K562 (cell line): ENCODE data around the gene SLC35F4. TPM values are rescaled to one million over a fixed set of nuclear protein-coding genes. Genes with fewer than 3 reads are reported as not detected.

Experiments used
- ATAC-seq: fragments of 200-7000 bp; cut with Tn5 transposase; 3 replicates; pipeline ENCODE4 v1.9.1; 2020; ENCODE audit warnings: moderate library complexity
- BruUV-seq: library from RNA; stranded (reverse); fragments of 400-500 nt; replicated peaks from 2 replicates; lab custom pipeline; 2021; lab: Mats Ljungman, UMichigan
- CTCF ChIA-PET: fragments of 300-600 bp; formaldehyde crosslinking; extraction: SDS; loops from one replicate; lab custom pipeline; 2021; ENCODE audit warnings: low intra/inter-chr PET ratio; lab: Yijun Ruan, JAX
- POLR2A ChIA-PET: fragments of 300-600, 350-650 bp; sonication (Branson Sonifier 250); formaldehyde crosslinking; extraction: SDS; loops from one replicate; lab custom pipeline; 2021; ENCODE audit warnings: antibody characterized with exemption, inconsistent platforms; lab: Yijun Ruan, JAX
- DNase-seq, 4 experiments: peaks; one replicate each; pipeline versions ENCODE4 v3.0.0 to v3.0.0-alpha.2; 2011 to 2018; ENCODE audit warnings: low spot score in 3 of 4, mixed read lengths in 3 of 4; ENCODE audit errors: extremely low read depth in 1 of 4
- FAIRE-seq: peaks from 2 replicates; lab custom pipeline; 2011; peaks lifted over from hg19 to GRCh38; lab: Jason Lieb, UNC
- H2AFZ ChIP-seq: 2 replicates; pipeline ENCODE4 v1.6.0; 2011; ENCODE audit warnings: low read depth, low read length, control low read depth, inconsistent platforms
- H3K27ac ChIP-seq: fragments of 200-600 bp; 3 replicates; pipeline ENCODE4 v1.8.0; 2011; ENCODE audit warnings: low read depth, mild to moderate bottlenecking, control low read depth, inconsistent platforms, low read length, moderate library complexity, mixed read lengths; ENCODE audit errors: extremely low read depth
- H3K27me3 ChIP-seq, 2 experiments: fragments of 300-600 bp in 1 of 2; 2 replicates in 1 of 2; 3 replicates in 1 of 2; pipeline versions ENCODE4 v1.6.0 to v1.8.0; 2011; ENCODE audit warnings: inconsistent platforms in 2 of 2, low read length in 2 of 2, mild to moderate bottlenecking in 1 of 2, mixed read lengths in 1 of 2, moderate library complexity in 1 of 2; ENCODE audit not compliant: control insufficient read depth in 2 of 2, insufficient read depth in 2 of 2
- H3K36me3 ChIP-seq: fragments of 300-600 bp; 3 replicates; pipeline ENCODE4 v1.8.0; 2011; ENCODE audit warnings: mild to moderate bottlenecking, low read length, inconsistent platforms; ENCODE audit not compliant: control insufficient read depth, insufficient read depth
- H3K4me1 ChIP-seq, 2 experiments: fragments of 200-600 bp in 1 of 2; replicated peaks in 1 of 2; 2 replicates in 1 of 2; 3 replicates in 1 of 2; pipeline versions ENCODE4 v1.5.1 to v1.8.0; 2011; ENCODE audit warnings: inconsistent platforms in 2 of 2, low read length in 2 of 2, mild to moderate bottlenecking in 1 of 2, mixed read lengths in 1 of 2, moderate library complexity in 1 of 2; ENCODE audit not compliant: control insufficient read depth in 2 of 2, insufficient read depth in 2 of 2
- H3K4me2 ChIP-seq: 2 replicates; pipeline ENCODE4 v1.6.1; 2011; ENCODE audit warnings: low read length, control low read depth, inconsistent platforms, mixed read lengths; ENCODE audit not compliant: insufficient read depth
- H3K4me3 ChIP-seq: fragments of 200-600 bp; sonication (generic), shearing (Covaris generic); 2 replicates; pipeline ENCODE4 v1.5.1; 2016; ENCODE audit warnings: control low read depth, inconsistent platforms
- H3K79me2 ChIP-seq: fragments of 200-600 bp; 3 replicates; pipeline ENCODE4 v1.8.0; 2011; ENCODE audit warnings: low read length, inconsistent platforms; ENCODE audit not compliant: control insufficient read depth, insufficient read depth
- H3K9ac ChIP-seq, 2 experiments: 2 replicates each; pipeline versions ENCODE4 v1.6.0 to v1.6.1; 2011; ENCODE audit warnings: low read depth in 2 of 2, low read length in 2 of 2, control low read depth in 1 of 2, inconsistent platforms in 1 of 2, mild to moderate bottlenecking in 1 of 2, mixed read lengths in 1 of 2; ENCODE audit not compliant: insufficient read depth in 1 of 2
- H3K9me1 ChIP-seq: one replicate; pipeline ENCODE4 v1.6.0; 2011; ENCODE audit warnings: inconsistent platforms, mild to moderate bottlenecking, low read length, moderate library complexity; ENCODE audit not compliant: control insufficient read depth, insufficient read depth
- H3K9me3 ChIP-seq: replicated peaks from 2 replicates; pipeline ENCODE4 v1.5.1; 2011; ENCODE audit warnings: low read depth, low read length, inconsistent platforms; ENCODE audit not compliant: control insufficient read depth, insufficient read depth
- H4K20me1 ChIP-seq: replicated peaks from 2 replicates; pipeline ENCODE4 v1.6.1; 2011; ENCODE audit warnings: low read length, inconsistent platforms, mixed read lengths; ENCODE audit not compliant: control insufficient read depth, insufficient read depth
- CBFA2T3 ChIP-seq: fragments of 450-650 bp; IDR thresholded peaks from 2 replicates; pipeline ENCODE4 v1.6.1; 2017
- ESRRB ChIP-seq: fragments of 250-450 bp; sonication (Bioruptor Pico); IDR thresholded peaks from 2 replicates; pipeline ENCODE4 v1.5.0; 2020; ENCODE audit warnings: mild to moderate bottlenecking, moderate library complexity, borderline replicate concordance
- ZNF717 ChIP-seq: fragments of 250-450 bp; sonication (Bioruptor Pico); IDR thresholded peaks from 2 replicates; pipeline ENCODE4 v1.5.0; 2021
- WGBS: fragments of 100-300 bp; shearing (Covaris generic); methylation state at CpG from one replicate; pipeline ENCODE4 v1.1.6; 2016; ENCODE audit warnings: low coverage, mixed read lengths; ENCODE audit not compliant: insufficient coverage; ENCODE audit errors: missing lambda C conversion rate; 5-methylcytosine and 5-hydroxymethylcytosine counted together
- in situ Hi-C: fragments of 300-500 bp; cut with MboI; formaldehyde crosslinking; loops from 4 replicates; pipeline ENCODE4 v1.15.0; 2018; ENCODE audit warnings: inconsistent platforms, mixed read lengths
- intact Hi-C: fragments of 100-400 bp; cut with micrococcal nuclease; formaldehyde crosslinking; loops from 2 replicates; pipeline ENCODE4 v1.14.2; 2022
- polyA plus RNA-seq, 8 experiments: library from polyadenylated mRNA; depleted of rRNA in 4 of 8; stranded (reverse) in 5 of 8; unstranded in 3 of 8; fragments of >200 nt; fragmentation: Nextera tagmentation in 2 of 8; fragmentation: Illumina TruSeq in 1 of 8; extraction: Ambion mirVana in 2 of 8; extraction: Trizol in 1 of 8; gene quantifications; 2 replicates each; pipeline versions ENCODE4 v1.2.1 to v1.2.3, GENCODE V29; 2011 to 2014; ENCODE audit warnings: inconsistent platforms in 1 of 8, missing spikeins in 1 of 8
- total RNA-seq, 7 experiments: library from RNA; depleted of rRNA in 6 of 7; stranded (reverse); fragments of >200 nt in 6 of 7; fragmentation: Illumina TruSeq in 2 of 7; extraction: Trizol in 2 of 7; gene quantifications; 2 replicates each; pipeline versions ENCODE4 v1.2.1 to v1.2.3, GENCODE V29; 2011 to 2021; ENCODE audit warnings: low replicate concordance in 1 of 7
- TF ChIP-seq, protein P1 (sequence below): fragments of 450-650 bp; IDR thresholded peaks from 2 replicates; pipeline ENCODE4 v1.6.1; 2016; ENCODE audit warnings: low read depth
- TF ChIP-seq, protein P2 (sequence below): sonication (generic); formaldehyde crosslinking; IDR thresholded peaks from 2 replicates; pipeline ENCODE4 v1.9.0; 2022; ENCODE audit warnings: mild to moderate bottlenecking, missing genetic modification reagents
- TF ChIP-seq, protein P3 (sequence below): fragments of 450-650 bp; IDR thresholded peaks from 2 replicates; pipeline ENCODE4 v1.6.1; 2018; ENCODE audit warnings: mild to moderate bottlenecking, low read depth; ENCODE audit not compliant: partially characterized antibody
- TF ChIP-seq, protein P4 (sequence below), 3 experiments: fragments of 200-800 bp in 1 of 3; fragments of 250-450 bp in 1 of 3; fragments of 450-650 bp in 1 of 3; sonication (Bioruptor Pico) in 1 of 3; sonication (Bioruptor generic) in 1 of 3; formaldehyde crosslinking in 1 of 3; IDR thresholded peaks; 2 replicates each; pipeline versions ENCODE4 v1.6.1 to v1.8.0; 2016 to 2022; ENCODE audit warnings: mild to moderate bottlenecking in 2 of 3, missing genetic modification characterization in 2 of 3, missing compliant biosample characterization in 1 of 3, moderate library complexity in 1 of 3

Gene SLC35F4
- total and polyA plus RNA-seq, 9 of the 15 experiments (the other 6 are each of a cell fraction or from before 2014, with no cell fraction given), result 0.01 TPM; not detected in 8

DNA sequence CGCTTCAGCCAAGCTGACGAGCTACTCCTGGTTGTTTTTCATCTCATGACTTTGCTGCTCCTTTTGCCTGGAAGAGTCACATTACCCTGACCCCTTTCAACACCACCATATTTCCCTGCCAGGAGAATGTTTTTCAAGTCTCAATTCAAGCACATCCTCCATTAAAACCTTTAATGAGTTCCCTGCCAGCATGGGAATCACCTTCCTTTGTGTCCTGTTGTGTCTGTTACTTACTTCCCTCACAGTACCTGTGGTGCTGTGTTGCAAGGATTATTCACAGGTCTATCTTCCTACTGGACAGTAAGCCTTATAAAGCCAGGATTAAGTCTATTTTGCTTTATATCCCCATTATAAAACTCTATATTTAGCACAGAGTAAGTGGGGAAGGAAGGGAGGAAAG is 13.6 kb upstream of the SLC35F4 start (continued):
- TF ChIP-seq, protein P1, sequence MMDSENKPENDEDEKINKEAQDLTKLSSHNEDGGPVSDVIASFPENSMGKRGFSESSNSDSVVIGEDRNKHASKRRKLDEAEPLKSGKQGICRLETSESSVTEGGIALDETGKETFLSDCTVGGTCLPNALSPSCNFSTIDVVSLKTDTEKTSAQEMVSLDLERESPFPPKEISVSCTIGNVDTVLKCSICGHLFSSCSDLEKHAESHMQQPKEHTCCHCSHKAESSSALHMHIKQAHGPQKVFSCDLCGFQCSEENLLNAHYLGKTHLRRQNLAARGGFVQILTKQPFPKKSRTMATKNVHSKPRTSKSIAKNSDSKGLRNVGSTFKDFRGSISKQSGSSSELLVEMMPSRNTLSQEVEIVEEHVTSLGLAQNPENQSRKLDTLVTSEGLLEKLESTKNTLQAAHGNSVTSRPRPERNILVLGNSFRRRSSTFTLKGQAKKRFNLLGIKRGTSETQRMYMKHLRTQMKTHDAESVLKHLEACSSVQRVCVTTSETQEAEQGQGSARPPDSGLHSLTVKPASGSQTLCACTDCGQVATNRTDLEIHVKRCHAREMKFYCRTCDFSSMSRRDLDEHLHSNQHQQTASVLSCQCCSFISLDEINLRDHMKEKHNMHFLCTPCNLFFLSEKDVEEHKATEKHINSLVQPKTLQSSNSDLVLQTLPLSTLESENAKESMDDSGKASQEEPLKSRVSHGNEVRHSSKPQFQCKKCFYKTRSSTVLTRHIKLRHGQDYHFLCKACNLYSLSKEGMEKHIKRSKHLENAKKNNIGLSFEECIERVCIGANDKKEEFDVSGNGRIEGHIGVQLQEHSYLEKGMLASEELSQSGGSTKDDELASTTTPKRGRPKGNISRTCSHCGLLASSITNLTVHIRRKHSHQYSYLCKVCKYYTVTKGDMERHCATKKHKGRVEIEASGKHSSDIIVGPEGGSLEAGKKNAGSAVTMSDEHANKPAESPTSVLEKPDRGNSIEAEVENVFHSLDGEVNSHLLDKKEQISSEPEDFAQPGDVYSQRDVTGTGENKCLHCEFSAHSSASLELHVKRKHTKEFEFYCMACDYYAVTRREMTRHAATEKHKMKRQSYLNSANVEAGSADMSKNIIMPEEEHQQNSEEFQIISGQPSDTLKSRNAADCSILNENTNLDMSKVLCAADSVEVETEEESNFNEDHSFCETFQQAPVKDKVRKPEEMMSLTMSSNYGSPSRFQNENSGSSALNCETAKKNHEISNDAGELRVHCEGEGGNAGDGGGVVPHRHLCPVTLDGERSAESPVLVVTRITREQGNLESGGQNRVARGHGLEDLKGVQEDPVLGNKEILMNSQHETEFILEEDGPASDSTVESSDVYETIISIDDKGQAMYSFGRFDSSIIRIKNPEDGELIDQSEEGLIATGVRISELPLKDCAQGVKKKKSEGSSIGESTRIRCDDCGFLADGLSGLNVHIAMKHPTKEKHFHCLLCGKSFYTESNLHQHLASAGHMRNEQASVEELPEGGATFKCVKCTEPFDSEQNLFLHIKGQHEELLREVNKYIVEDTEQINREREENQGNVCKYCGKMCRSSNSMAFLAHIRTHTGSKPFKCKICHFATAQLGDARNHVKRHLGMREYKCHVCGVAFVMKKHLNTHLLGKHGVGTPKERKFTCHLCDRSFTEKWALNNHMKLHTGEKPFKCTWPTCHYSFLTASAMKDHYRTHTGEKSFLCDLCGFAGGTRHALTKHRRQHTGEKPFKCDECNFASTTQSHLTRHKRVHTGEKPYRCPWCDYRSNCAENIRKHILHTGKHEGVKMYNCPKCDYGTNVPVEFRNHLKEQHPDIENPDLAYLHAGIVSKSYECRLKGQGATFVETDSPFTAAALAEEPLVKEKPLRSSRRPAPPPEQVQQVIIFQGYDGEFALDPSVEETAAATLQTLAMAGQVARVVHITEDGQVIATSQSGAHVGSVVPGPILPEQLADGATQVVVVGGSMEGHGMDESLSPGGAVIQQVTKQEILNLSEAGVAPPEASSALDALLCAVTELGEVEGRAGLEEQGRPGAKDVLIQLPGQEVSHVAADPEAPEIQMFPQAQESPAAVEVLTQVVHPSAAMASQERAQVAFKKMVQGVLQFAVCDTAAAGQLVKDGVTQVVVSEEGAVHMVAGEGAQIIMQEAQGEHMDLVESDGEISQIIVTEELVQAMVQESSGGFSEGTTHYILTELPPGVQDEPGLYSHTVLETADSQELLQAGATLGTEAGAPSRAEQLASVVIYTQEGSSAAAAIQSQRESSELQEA, result no peak
- TF ChIP-seq CBFA2T3, result no peak
- TF ChIP-seq ZNF717 (CRISPR knock-in tag), result no peak

DNA sequence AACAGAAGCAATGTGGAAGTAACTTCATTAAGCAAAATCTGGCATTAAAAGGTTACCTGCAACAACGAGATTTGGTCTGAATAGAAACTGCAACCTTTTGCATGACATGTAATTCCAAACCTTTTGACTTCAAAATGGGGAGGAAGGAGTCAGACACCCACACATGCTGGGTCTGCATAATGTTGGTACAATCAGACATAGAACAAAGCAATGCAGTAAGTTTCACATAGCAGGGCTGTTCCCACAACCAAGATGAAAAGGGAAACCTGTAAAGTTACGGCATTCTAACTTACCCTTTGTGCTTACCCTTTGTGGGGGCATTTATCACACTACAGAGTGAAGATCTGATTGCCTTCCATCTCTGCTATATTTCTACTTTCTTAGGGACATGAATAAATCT is 10.1 kb upstream of the SLC35F4 start:
- DNase-seq (no peak), FAIRE-seq (no peak), ATAC-seq (no peak)
- H4K20me1 ChIP-seq, result no peaks in the 10 kb centered on the region
- POLR2A ChIA-PET, result no interaction called here
- no peak overlapping the region for H3K4me3 ChIP-seq
- H3K9me1 ChIP-seq, result no peaks in the 10 kb centered on the region
- H3K9me3 ChIP-seq, result no peaks in the 10 kb centered on the region
- no peaks in the 10 kb centered on the region for H3K36me3 ChIP-seq
- no peak overlapping the region for H2AFZ ChIP-seq
- no peaks in the 10 kb centered on the region for H3K4me1 ChIP-seq
- no peak overlapping the region for H3K27ac ChIP-seq
- intact Hi-C loops, result no loop called here
- BruUV-seq, result no TSS peak
- no peaks in the 10 kb centered on the region for H3K27me3 ChIP-seq
- in situ Hi-C loops, result no loop called here
- CTCF ChIA-PET, result no interaction called here
- H3K4me2 ChIP-seq, result no peak overlapping the region
- no peaks in the 10 kb centered on the region for H3K79me2 ChIP-seq
- 7% methylated on average over 2 of the region's 2 CpGs for WGBS
- H3K9ac ChIP-seq, result no peak overlapping the region
- TF ChIP-seq ESRRB, result no peak
- TF ChIP-seq, protein P2, sequence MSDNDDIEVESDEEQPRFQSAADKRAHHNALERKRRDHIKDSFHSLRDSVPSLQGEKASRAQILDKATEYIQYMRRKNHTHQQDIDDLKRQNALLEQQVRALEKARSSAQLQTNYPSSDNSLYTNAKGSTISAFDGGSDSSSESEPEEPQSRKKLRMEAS, result no peak
- TF ChIP-seq, protein P3, sequence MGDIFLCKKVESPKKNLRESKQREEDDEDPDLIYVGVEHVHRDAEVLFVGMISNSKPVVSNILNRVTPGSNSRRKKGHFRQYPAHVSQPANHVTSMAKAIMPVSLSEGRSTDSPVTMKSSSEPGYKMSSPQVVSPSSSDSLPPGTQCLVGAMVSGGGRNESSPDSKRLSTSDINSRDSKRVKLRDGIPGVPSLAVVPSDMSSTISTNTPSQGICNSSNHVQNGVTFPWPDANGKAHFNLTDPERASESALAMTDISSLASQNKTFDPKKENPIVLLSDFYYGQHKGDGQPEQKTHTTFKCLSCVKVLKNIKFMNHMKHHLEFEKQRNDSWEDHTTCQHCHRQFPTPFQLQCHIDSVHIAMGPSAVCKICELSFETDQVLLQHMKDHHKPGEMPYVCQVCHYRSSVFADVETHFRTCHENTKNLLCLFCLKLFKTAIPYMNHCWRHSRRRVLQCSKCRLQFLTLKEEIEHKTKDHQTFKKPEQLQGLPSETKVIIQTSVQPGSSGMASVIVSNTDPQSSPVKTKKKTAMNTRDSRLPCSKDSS, result no peak
- TF ChIP-seq, protein P4, sequence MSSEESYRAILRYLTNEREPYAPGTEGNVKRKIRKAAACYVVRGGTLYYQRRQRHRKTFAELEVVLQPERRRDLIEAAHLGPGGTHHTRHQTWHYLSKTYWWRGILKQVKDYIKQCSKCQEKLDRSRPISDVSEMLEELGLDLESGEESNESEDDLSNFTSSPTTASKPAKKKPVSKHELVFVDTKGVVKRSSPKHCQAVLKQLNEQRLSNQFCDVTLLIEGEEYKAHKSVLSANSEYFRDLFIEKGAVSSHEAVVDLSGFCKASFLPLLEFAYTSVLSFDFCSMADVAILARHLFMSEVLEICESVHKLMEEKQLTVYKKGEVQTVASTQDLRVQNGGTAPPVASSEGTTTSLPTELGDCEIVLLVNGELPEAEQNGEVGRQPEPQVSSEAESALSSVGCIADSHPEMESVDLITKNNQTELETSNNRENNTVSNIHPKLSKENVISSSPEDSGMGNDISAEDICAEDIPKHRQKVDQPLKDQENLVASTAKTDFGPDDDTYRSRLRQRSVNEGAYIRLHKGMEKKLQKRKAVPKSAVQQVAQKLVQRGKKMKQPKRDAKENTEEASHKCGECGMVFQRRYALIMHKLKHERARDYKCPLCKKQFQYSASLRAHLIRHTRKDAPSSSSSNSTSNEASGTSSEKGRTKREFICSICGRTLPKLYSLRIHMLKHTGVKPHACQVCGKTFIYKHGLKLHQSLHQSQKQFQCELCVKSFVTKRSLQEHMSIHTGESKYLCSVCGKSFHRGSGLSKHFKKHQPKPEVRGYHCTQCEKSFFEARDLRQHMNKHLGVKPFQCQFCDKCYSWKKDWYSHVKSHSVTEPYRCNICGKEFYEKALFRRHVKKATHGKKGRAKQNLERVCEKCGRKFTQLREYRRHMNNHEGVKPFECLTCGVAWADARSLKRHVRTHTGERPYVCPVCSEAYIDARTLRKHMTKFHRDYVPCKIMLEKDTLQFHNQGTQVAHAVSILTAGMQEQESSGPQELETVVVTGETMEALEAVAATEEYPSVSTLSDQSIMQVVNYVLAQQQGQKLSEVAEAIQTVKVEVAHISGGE (CRISPR knock-in tag; IDR thresholded peaks at IDR 0.05), result no peak
